Suprapubic skin (tissue), 3 donors: ENCODE data around the gene NDUFS3.

ENCODE experiments used
- EP300 ChIP-seq: sonication (generic); formaldehyde crosslinking; IDR thresholded peaks from one replicate; pipeline ENCODE4 v1.6.1; 2017; ENCODE audit warnings: antibody characterized with exemption
- TF ChIP-seq, protein P1 (sequence below), 2 donors: fragments of 200-600 bp in 1 of 2; fragments of 450-650 bp in 1 of 2; sonication (generic) in 1 of 2; IDR thresholded peaks; one replicate each; pipeline ENCODE4 v1.5.1; 2016 to 2019; ENCODE audit warnings: antibody characterized with exemption in 2 of 2, mild to moderate bottlenecking in 1 of 2, moderate library complexity in 1 of 2

- no peak for TF ChIP-seq EP300
- TF ChIP-seq, protein P1, sequence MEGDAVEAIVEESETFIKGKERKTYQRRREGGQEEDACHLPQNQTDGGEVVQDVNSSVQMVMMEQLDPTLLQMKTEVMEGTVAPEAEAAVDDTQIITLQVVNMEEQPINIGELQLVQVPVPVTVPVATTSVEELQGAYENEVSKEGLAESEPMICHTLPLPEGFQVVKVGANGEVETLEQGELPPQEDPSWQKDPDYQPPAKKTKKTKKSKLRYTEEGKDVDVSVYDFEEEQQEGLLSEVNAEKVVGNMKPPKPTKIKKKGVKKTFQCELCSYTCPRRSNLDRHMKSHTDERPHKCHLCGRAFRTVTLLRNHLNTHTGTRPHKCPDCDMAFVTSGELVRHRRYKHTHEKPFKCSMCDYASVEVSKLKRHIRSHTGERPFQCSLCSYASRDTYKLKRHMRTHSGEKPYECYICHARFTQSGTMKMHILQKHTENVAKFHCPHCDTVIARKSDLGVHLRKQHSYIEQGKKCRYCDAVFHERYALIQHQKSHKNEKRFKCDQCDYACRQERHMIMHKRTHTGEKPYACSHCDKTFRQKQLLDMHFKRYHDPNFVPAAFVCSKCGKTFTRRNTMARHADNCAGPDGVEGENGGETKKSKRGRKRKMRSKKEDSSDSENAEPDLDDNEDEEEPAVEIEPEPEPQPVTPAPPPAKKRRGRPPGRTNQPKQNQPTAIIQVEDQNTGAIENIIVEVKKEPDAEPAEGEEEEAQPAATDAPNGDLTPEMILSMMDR (IDR thresholded peaks at IDR 0.05), result no peak
Measured at GRCh38 chr11:47626234-47626633, 47.4 kb downstream of the NDUFS3 start.
